OCI-LY7 (cell line): ENCODE measurements around the gene CLCA4. TPM values are rescaled to one million over a fixed set of nuclear protein-coding genes. Genes with fewer than 3 reads are reported as not detected.

Experiments
- BruUV-seq: library from RNA; stranded (reverse); fragments of 400-500 nt; replicated peaks from 2 replicates; lab custom pipeline; 2021; lab: Mats Ljungman, UMichigan
- CTCF ChIA-PET: fragments of 300-600 bp; sonication (Branson Sonifier 250); formaldehyde crosslinking; loops from one replicate; lab custom pipeline; 2022; ENCODE audit warnings: antibody characterized with exemption; ENCODE audit not compliant: unreplicated experiment; lab: Charles Lee
- POLR2A ChIA-PET: fragments of 300-600 bp; sonication (Branson Sonifier 250); formaldehyde crosslinking; loops from one replicate; lab custom pipeline; 2022; ENCODE audit warnings: antibody characterized with exemption; lab: Charles Lee
- DNase-seq: peaks from one replicate; pipeline ENCODE4 v3.0.0-alpha.2; 2015; ENCODE audit warnings: low spot score
- H2AFZ ChIP-seq: fragments of 200-600 bp; sonication (generic), shearing (Covaris generic); 2 replicates; pipeline ENCODE4 v1.6.1; 2014; ENCODE audit warnings: mild to moderate bottlenecking, antibody characterized with exemption, low read length, moderate library complexity
- H3K27ac ChIP-seq: fragments of 200-600 bp; sonication (generic); 2 replicates; pipeline ENCODE4 v1.5.1; 2014; ENCODE audit warnings: mixed run types, low read depth, mild to moderate bottlenecking, moderate library complexity, low read length, inconsistent platforms; ENCODE audit not compliant: poor library complexity, severe bottlenecking
- H3K36me3 ChIP-seq: fragments of 200-600 bp; sonication (generic); 2 replicates; pipeline ENCODE4 v1.6.1; 2014; ENCODE audit warnings: mild to moderate bottlenecking, antibody characterized with exemption, low read length, moderate library complexity, mixed read lengths; ENCODE audit not compliant: insufficient read depth
- H3K4me1 ChIP-seq: fragments of 200-600 bp; sonication (generic); 2 replicates; pipeline ENCODE4 v1.5.1; 2014; ENCODE audit warnings: mild to moderate bottlenecking, low read length; ENCODE audit not compliant: insufficient read depth, poor library complexity, severe bottlenecking
- H3K4me2 ChIP-seq: fragments of 200-600 bp; sonication (generic); 2 replicates; pipeline ENCODE4 v1.6.1; 2014; ENCODE audit warnings: mild to moderate bottlenecking, low read length
- H3K4me3 ChIP-seq: fragments of 200-600 bp; sonication (generic); 2 replicates; pipeline ENCODE4 v1.5.1; 2014; ENCODE audit warnings: mild to moderate bottlenecking, low read depth, low read length; ENCODE audit not compliant: poor library complexity, severe bottlenecking
- H3K79me2 ChIP-seq: fragments of 200-600 bp; sonication (generic); 2 replicates; pipeline ENCODE4 v1.6.1; 2016; ENCODE audit warnings: low read depth, mild to moderate bottlenecking, low read length, moderate library complexity, mixed read lengths; ENCODE audit not compliant: insufficient read depth
- H3K9me2 ChIP-seq: fragments of 200-600 bp; sonication (generic); 2 replicates; pipeline ENCODE4 v1.6.1; 2016; ENCODE audit warnings: mild to moderate bottlenecking, low read length, mixed read lengths; ENCODE audit not compliant: insufficient read depth
- H3K9me3 ChIP-seq: fragments of 200-600 bp; sonication (generic); 2 replicates; pipeline ENCODE4 v1.6.1; 2014; ENCODE audit warnings: mild to moderate bottlenecking, mixed run types, low read length, mixed read lengths
- H4K20me1 ChIP-seq: fragments of 200-600 bp; sonication (generic); 2 replicates; pipeline ENCODE4 v1.6.1; 2014; ENCODE audit warnings: mild to moderate bottlenecking, antibody characterized with exemption, low read length, moderate library complexity, mixed read lengths; ENCODE audit not compliant: insufficient read depth
- CTCF ChIP-seq: fragments of 200-600 bp; sonication (generic); conservative IDR thresholded peaks from 2 replicates; pipeline ENCODE4 v1.5.1; 2014; ENCODE audit warnings: mild to moderate bottlenecking, antibody characterized with exemption, low read length, moderate library complexity, mixed read lengths
- EZH2phosphoT487 ChIP-seq: fragments of 200-600 bp; sonication (generic); IDR thresholded peaks from 2 replicates; pipeline ENCODE4 v1.6.1; 2018; ENCODE audit warnings: low read depth, borderline replicate concordance, mild to moderate bottlenecking, mixed run types, antibody characterized with exemption, low read length, moderate library complexity, mixed read lengths
- intact Hi-C: fragments of 100-400 bp; cut with micrococcal nuclease; formaldehyde crosslinking; loops from one replicate; pipeline ENCODE4 v1.10.0; 2022; ENCODE audit not compliant: unreplicated experiment
- total RNA-seq, 2 experiments: library from RNA; depleted of rRNA in 1 of 2; stranded (reverse); fragments of >200 nt in 1 of 2; shearing (Covaris generic) in 1 of 2; gene quantifications; 2 replicates each; pipeline ENCODE4 v1.2.3, GENCODE V29; 2014 to 2022

CLCA4 gene
- total RNA-seq, 2 experiments from 2014 or later, result not detected

- Histone ChIP-seq H3K9me2 (no peaks in the 10 kb centered on the region), H3K27ac (no peak overlapping the region), H4K20me1 (no peaks in the 10 kb centered on the region), H3K9me3 (no peaks in the 10 kb centered on the region), H3K4me3 (no peak overlapping the region), H3K4me2 (no peak overlapping the region), H3K4me1 (no peaks in the 10 kb centered on the region), H3K36me3 (no peaks in the 10 kb centered on the region), H2AFZ (no peak overlapping the region), H3K79me2 (no peaks in the 10 kb centered on the region)
- no TSS peak for BruUV-seq
- ChIA-PET POLR2A (interaction anchor here (1.3 kb wide), 1 partner anchor 9 kb away, joined by 3 read pairs; no protein-coding TSS in a partner anchor), CTCF (no interaction called here)
- no peak for TF ChIP-seq CTCF
- no peak for TF ChIP-seq EZH2phosphoT487
- intact Hi-C loops, result no loop called here
- no peak for DNase-seq
Observed at GRCh38 chr1:86581231-86581630, 34.4 kb downstream of the CLCA4 start.

- H3K36me3 ChIP-seq, result no peaks in the 10 kb centered on the region
- no peaks in the 10 kb centered on the region for H3K9me3 ChIP-seq
- no peaks in the 10 kb centered on the region for H3K79me2 ChIP-seq
- no peaks in the 10 kb centered on the region for H3K9me2 ChIP-seq
- CTCF ChIA-PET, result no interaction called here
- BruUV-seq, result no TSS peak
- no peaks in the 10 kb centered on the region for H3K4me1 ChIP-seq
- no peaks in the 10 kb centered on the region for H4K20me1 ChIP-seq
- POLR2A ChIA-PET, result interaction anchor here (0.6 to 1.3 kb wide), 4 partner anchors 10 to 1914 kb away, joined by 3 to 4 read pairs (median 3); no protein-coding TSS in a partner anchor
- no peak for DNase-seq
- no peak overlapping the region for H2AFZ ChIP-seq
- no peak overlapping the region for H3K27ac ChIP-seq
- H3K4me3 ChIP-seq, result no peak overlapping the region
- no peak for TF ChIP-seq CTCF
- TF ChIP-seq EZH2phosphoT487, result no peak
- H3K4me2 ChIP-seq, result no peak overlapping the region
- intact Hi-C loops, result no loop called here
Observed at GRCh38 chr1:86582161-86582560, 35.3 kb downstream of the CLCA4 start.

- no peaks in the 10 kb centered on the region for H3K79me2 ChIP-seq
- no peaks in the 10 kb centered on the region for H3K9me3 ChIP-seq
- no peaks in the 10 kb centered on the region for H3K9me2 ChIP-seq
- no peak overlapping the region for H3K4me3 ChIP-seq
- H4K20me1 ChIP-seq, result no peaks in the 10 kb centered on the region
- no peaks in the 10 kb centered on the region for H3K4me1 ChIP-seq
- H2AFZ ChIP-seq, result no peak overlapping the region
- intact Hi-C loops, result no loop called here
- DNase-seq, result no peak
- BruUV-seq, result no TSS peak
- ChIA-PET POLR2A (interaction anchor here (0.6 kb wide), 1 partner anchor 1915 kb away, joined by 3 read pairs; no protein-coding TSS in a partner anchor), CTCF (no interaction called here)
- H3K4me2 ChIP-seq, result no peak overlapping the region
- no peaks in the 10 kb centered on the region for H3K36me3 ChIP-seq
- TF ChIP-seq EZH2phosphoT487, result no peak
- no peak for TF ChIP-seq CTCF
- H3K27ac ChIP-seq, result no peak overlapping the region
Observed at GRCh38 chr1:86583032-86583431, 36.2 kb downstream of the CLCA4 start.
